Psoas muscle (tissue), 8 donors: ENCODE results near the gene ARHGAP42. TPM values are rescaled to one million over a fixed set of nuclear protein-coding genes. Genes with fewer than 3 reads are reported as not detected.

Experiments used
- ATAC-seq, 4 donors: fragments of 200-7000 bp; cut with Tn5 transposase; one replicate each; pipeline ENCODE4 v1.9.1; 2020; ENCODE audit warnings: moderate library complexity in 3 of 4, mild to moderate bottlenecking in 2 of 4
- DNase-seq, 2 donors: peaks; one replicate each; pipeline ENCODE4 v3.0.0-alpha.2; 2020
- H3K27ac ChIP-seq: fragments of 200-600 bp; one replicate; pipeline ENCODE4 v1.8.0; 2022
- H3K27me3 ChIP-seq, 3 donors: fragments of 200-600 bp in 1 of 3; one replicate each; pipeline versions ENCODE4 v1.6.1 to v1.8.0; 2013 to 2022; ENCODE audit warnings: low read length in 2 of 3, mild to moderate bottlenecking in 2 of 3, moderate library complexity in 1 of 3; ENCODE audit not compliant: insufficient read depth in 3 of 3
- H3K36me3 ChIP-seq, 2 donors: fragments of 200-600 bp in 1 of 2; one replicate each; pipeline versions ENCODE4 v1.6.1 to v1.8.0; 2013 to 2022; ENCODE audit warnings: low read depth in 1 of 2, mild to moderate bottlenecking in 1 of 2, moderate library complexity in 1 of 2; ENCODE audit not compliant: insufficient read depth in 1 of 2
- H3K4me1 ChIP-seq: fragments of 200-600 bp; one replicate; pipeline ENCODE4 v1.8.0; 2022
- H3K4me3 ChIP-seq: fragments of 200-600 bp; one replicate; pipeline ENCODE4 v1.8.0; 2022; ENCODE audit warnings: mild to moderate bottlenecking
- H3K9me3 ChIP-seq: fragments of 200-600 bp; one replicate; pipeline ENCODE4 v1.8.0; 2022
- CTCF ChIP-seq: fragments of 200-600 bp; IDR thresholded peaks from one replicate; pipeline ENCODE4 v1.8.0; 2022; ENCODE audit warnings: antibody characterized with exemption
- WGBS, 3 donors: extraction: QIAGEN DNeasy Blood & Tissue Kit; methylation state at CpG; one replicate each; pipeline versions ENCODE4 v1.1.6 to v1.1.7; 2013; 5-methylcytosine and 5-hydroxymethylcytosine counted together
- intact Hi-C, 2 donors: fragments of 100-400 bp; cut with DNase I; formaldehyde crosslinking; loops; one replicate each; pipeline versions ENCODE4 v1.11.0 to v1.14.2; 2022
- polyA plus RNA-seq, 3 donors: library from polyadenylated mRNA; stranded (reverse); fragments of 200-250 nt; gene quantifications; one replicate each; pipeline ENCODE4 v1.2.3, GENCODE V29; 2013
- total RNA-seq, 4 donors: library from RNA; stranded (reverse); fragmentation: NEBNext Ultra II Directional in 2 of 4; extraction: Animal tissue kit (Norgen Biotek cat#: 25700) in 2 of 4; gene quantifications; one replicate each; pipeline versions ENCODE4 v1.2.1 to v1.2.4, GENCODE V29; 2021 to 2023
- donor health status: healthy with polysubstance abuse.
- donor health status: DM: no; HTN: no; CAD: no; lungs with moderate emphysema.
- donor health status: Bipolar disorder and iron deficiency.
- donor health status: healthy.
- donor health status: DM: yes; HTN: yes; CAD: no.
- donor health status: DM: no; HTN: no; CAD: no.
- donor health status: DM: no; HTN: no; CAD: no.
- donor health status: DM: yes; HTN: yes; CAD: no.

ARHGAP42 gene
- total and polyA plus RNA-seq, 7 donors: 3.8 to 12.3 (median 7.2) TPM

- ATAC-seq: no peak
- H3K4me3 ChIP-seq: no peak overlapping the region
- WGBS, 3 donors: 85 to 93% (median 89%) methylated on average over 1 of the region's 1 CpG
- H3K27me3 ChIP-seq: no peaks in the 10 kb centered on the region
- no peaks in the 10 kb centered on the region for H3K4me1 ChIP-seq
- no peaks in the 10 kb centered on the region for H3K36me3 ChIP-seq
- TF ChIP-seq CTCF: no peak
- DNase-seq: no peak
- H3K9me3 ChIP-seq: no peaks in the 10 kb centered on the region
- no peak overlapping the region for H3K27ac ChIP-seq
- intact Hi-C loops: loop anchor here in 1 of 2 donors (10.0 kb wide), 1 partner anchor 55 kb away; no protein-coding TSS in a partner anchor
Measured at GRCh38 chr11:100869328-100869727, 182.2 kb downstream of the ARHGAP42 start.

GRCh38 chr11:100870138-100870537 lies 183.1 kb downstream of the ARHGAP42 start:
- ATAC-seq (no peak), DNase-seq (no peak)
- intact Hi-C loops: no loop called here
- Histone ChIP-seq H3K27me3 (no peaks in the 10 kb centered on the region), H3K27ac (no peak overlapping the region), H3K4me3 (no peak overlapping the region), H3K36me3 (no peaks in the 10 kb centered on the region), H3K9me3 (no peaks in the 10 kb centered on the region), H3K4me1 (no peaks in the 10 kb centered on the region)
- TF ChIP-seq CTCF: no peak
- WGBS, 3 donors: 91 to 96% (median 91%) methylated on average over 4 of the region's 4 CpGs

GRCh38 chr11:100872951-100873740 lies 186.1 kb downstream of the ARHGAP42 start:
- no peak for DNase-seq
- ATAC-seq: no peak
- Histone ChIP-seq H3K27ac (no peak overlapping the region), H3K4me3 (no peak overlapping the region), H3K27me3 (no peaks in the 10 kb centered on the region), H3K36me3 (no peaks in the 10 kb centered on the region), H3K4me1 (no peaks in the 10 kb centered on the region), H3K9me3 (no peaks in the 10 kb centered on the region)
- 54 to 60% (median 59%) methylated on average over 3 of the region's 3 CpGs for WGBS, 3 donors
- TF ChIP-seq CTCF: no peak
- intact Hi-C loops: no loop called here

GRCh38 chr11:100874203-100874602 lies 187.1 kb downstream of the ARHGAP42 start:
- intact Hi-C loops: no loop called here
- WGBS, 3 donors: 89 to 93% (median 90%) methylated on average over 4 of the region's 4 CpGs
- H3K9me3 ChIP-seq: no peaks in the 10 kb centered on the region
- no peaks in the 10 kb centered on the region for H3K36me3 ChIP-seq
- DNase-seq (no peak), ATAC-seq (no peak)
- H3K4me3 ChIP-seq: no peak overlapping the region
- TF ChIP-seq CTCF: no peak
- H3K27ac ChIP-seq: no peak overlapping the region
- H3K4me1 ChIP-seq: no peaks in the 10 kb centered on the region
- no peaks in the 10 kb centered on the region for H3K27me3 ChIP-seq

- DNase-seq: no peak
- intact Hi-C loops: no loop called here
Measured at GRCh38 chr11:100875521-100875869, 188.4 kb downstream of the ARHGAP42 start.

More at GRCh38 chr11:100875521-100875869, 188.4 kb downstream of the ARHGAP42 start:
- no peak for ATAC-seq
- Histone ChIP-seq H3K27ac (no peak overlapping the region), H3K36me3 (no peaks in the 10 kb centered on the region), H3K27me3 (no peaks in the 10 kb centered on the region), H3K4me1 (no peaks in the 10 kb centered on the region), H3K9me3 (peaks cover 2% of the 10 kb centered on the region), H3K4me3 (no peak overlapping the region)
- TF ChIP-seq CTCF: no peak
- 91 to 99% (median 96%) methylated on average over 8 of the region's 8 CpGs for WGBS, 3 donors
